ENCODE measurements around the gene ASB13.
A peak's percentile ranks its signal among the peaks of the same experiment; 100 is the strongest.

The ASB13 gene

GRCh38 chr10:5633166-5633749 lies 33.1 kb downstream of the ASB13 start:
- DNase-seq (ENCODE audit: low read depth in 2 of 2): no peak
- no peak for TF ChIP-seq CTCF (IDR thresholded peaks at IDR 0.05; ENCODE audit: low read depth, low read length)
- H3K4me3 ChIP-seq (replicated peaks in 1 of 2; ENCODE audit: low read depth in 2 of 2, low read length in 2 of 2): no peak overlapping the region

- no peak overlapping the region for H3K4me3 ChIP-seq (replicated peaks in 1 of 2; ENCODE audit: low read depth in 2 of 2, low read length in 2 of 2)
- TF ChIP-seq CTCF (IDR thresholded peaks at IDR 0.05; ENCODE audit: low read depth, low read length): no peak
- DNase-seq (ENCODE audit: low read depth in 2 of 2): no peak
These were observed 33.9 kb downstream of the ASB13 start for GRCh38 chr10:5632446-5632845.

- no peak for DNase-seq (ENCODE audit: low read depth in 2 of 2)
- no peak for TF ChIP-seq CTCF (IDR thresholded peaks at IDR 0.05; ENCODE audit: low read depth, low read length)
- H3K4me3 ChIP-seq (replicated peaks in 1 of 2; ENCODE audit: low read depth in 2 of 2, low read length in 2 of 2): no peak overlapping the region
These were observed 34.5 kb downstream of the ASB13 start for GRCh38 chr10:5631936-5632335.

GRCh38 chr10:5630112-5630436 lies 36.3 kb downstream of the ASB13 start:
- DNase-seq (ENCODE audit: low read depth in 2 of 2): no peak
- no peak overlapping the region for H3K4me3 ChIP-seq (replicated peaks in 1 of 2; ENCODE audit: low read depth in 2 of 2, low read length in 2 of 2)
- TF ChIP-seq CTCF (IDR thresholded peaks at IDR 0.05; ENCODE audit: low read depth, low read length): no peak

- TF ChIP-seq CTCF (IDR thresholded peaks at IDR 0.05; ENCODE audit: low read depth, low read length): peak; percentile 99
- peak; percentile 85 to 86 for DNase-seq (ENCODE audit: low read depth in 2 of 2)
- H3K4me3 ChIP-seq (replicated peaks in 1 of 2; ENCODE audit: low read depth in 2 of 2, low read length in 2 of 2): no peak overlapping the region
These were observed 36.9 kb downstream of the ASB13 start for GRCh38 chr10:5629303-5630111.

- no peak for TF ChIP-seq CTCF (IDR thresholded peaks at IDR 0.05; ENCODE audit: low read depth, low read length)
- H3K4me3 ChIP-seq (replicated peaks in 1 of 2; ENCODE audit: low read depth in 2 of 2, low read length in 2 of 2): peak overlapping the region; percentile 12 to 53
- DNase-seq (ENCODE audit: low read depth in 2 of 2): peak; percentile 57
These were observed 37.7 kb downstream of the ASB13 start for GRCh38 chr10:5628451-5629302.
